Measurements from ENCODE around the gene RIPOR3.
"Not testable (repeated sequence)": the region's sequence is repeated elsewhere in the genome, so short reads cannot be mapped to it uniquely, and the experiment has no call there.

The RIPOR3 gene

DNA sequence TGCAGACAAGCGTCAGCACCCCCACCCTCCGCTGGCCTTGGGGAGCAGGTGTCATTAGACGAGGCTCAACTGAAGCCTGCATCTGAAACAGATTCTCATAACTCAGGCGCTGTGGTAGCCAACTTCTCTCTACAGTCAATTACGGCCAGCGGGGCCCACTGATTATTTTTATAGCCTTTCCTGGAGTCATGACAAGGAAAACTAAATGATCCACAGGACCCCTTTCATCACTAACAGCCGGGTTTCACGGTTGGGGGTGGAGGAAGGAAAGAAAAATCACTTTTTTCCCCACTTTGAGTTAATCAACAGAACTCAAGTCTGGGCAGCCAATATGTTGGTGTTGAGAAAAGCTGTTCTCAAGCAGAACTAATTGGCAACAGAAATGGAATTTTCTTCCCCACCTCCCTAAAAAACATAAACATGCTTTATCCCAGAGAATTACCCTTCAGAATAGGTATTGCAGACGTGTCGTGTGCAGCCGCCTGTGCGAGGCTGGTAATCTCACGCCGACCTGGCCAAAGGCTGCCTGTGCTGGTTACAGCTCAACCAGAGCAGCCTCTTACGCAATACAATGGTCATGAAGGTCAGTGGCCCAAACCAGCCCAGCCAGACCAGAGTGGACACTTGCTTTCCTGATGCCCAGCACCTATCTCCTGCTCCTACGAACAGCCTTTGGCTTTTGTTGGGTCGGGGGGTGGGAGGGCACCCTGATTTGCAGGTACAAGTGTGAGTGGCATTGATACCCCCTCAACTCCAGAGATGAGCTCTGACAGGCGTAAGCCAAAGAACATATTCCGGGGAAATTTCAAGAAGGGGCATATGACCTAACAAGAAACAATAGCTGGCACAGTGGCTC lies 11.0 kb downstream of the RIPOR3 start:
- no peak for DNase-seq (ENCODE audit: low read depth in 2 of 2)

DNA sequence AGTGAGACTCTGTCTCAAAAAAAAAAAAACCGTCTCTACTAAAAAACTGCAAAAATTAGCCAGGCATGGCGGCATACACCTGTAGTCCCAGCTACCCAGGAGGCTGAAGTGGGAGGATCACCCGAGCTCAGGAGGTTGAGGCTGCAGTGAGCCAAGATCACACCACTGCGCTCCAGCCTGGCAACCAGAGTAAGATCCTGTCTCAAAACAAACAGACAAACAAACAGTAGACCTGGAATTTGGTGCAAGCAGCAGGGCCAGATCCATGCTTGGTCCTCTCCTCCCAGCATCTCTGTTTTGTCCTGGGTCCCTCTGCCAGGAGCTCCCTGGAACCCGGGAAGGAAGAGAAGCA lies 11.6 kb downstream of the RIPOR3 start:
- DNase-seq (ENCODE audit: low read depth in 2 of 2) = no peak

DNA sequence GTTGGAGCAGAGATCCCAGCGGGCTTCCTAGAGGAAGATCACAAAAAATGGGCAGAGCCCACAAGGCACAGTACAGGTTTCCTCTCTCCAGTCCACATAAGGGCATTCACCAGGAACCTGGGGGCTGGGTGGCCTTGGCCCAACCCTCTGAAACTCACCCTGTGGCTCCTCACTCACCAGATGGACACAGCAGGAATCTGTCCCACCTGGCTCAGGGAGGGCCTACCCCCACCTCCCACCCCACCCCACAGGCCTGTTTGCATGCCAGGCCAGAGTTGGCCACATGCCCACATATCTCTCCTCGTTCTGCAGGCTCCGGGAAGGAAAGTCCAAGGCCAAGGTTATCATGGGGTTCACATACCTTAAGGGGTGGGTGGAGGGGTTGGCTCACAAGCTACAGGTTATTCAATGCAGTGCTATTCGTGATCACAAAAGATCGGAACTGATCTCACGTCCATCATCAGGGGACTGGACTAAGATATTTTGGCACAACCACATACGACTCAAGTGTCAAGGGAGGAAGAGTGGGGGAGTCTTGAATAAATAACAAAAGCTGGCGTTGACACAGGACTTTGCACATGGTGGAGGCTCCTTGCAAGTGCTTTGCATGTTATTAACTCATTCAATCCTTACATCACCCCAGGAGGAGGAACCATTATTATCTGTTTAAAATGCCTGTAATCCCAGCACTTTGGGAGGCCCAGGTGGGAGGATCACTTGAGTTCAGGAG lies 13.0 kb downstream of the RIPOR3 start:
- DNase-seq (ENCODE audit: low read depth in 2 of 2) = no peak

DNA sequence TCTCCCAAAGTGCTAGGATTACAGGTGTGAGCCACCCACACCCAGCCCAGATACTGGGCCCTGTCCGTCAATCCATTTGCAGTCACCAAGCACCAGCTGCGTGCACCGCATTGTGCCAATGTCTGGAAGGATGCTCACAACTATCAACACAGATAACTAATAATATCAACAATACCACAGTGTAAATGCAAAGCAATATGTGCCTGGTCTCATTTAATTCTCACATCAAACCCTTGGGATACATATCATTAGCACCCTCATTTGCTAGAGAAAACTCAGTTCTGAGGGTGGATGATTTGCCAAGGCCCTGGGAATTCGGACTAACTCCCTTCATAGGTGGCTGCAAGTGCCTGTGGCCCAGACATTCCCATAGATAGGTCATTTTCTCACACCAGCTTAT lies 14.5 kb downstream of the RIPOR3 start:
- DNase-seq (ENCODE audit: low read depth in 2 of 2) = no peak

DNA sequence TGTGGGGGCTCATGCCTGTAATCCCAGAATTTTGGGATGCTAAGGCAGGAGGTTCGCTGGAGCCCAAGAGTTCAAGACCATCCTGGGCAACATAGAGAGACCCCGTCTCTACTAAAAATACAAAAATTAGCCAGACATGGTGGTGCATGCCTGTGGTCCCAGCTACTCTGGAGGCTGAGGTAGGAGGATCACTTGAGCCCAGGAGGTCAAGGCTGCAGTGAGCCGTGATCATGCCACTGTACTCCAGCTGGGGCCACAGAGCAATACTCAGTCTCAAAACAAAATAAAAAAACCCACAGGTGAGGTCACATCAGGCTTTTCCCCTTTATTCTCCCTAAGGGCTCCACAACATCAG lies 15.0 kb downstream of the RIPOR3 start:
- not testable (repeated sequence) for DNase-seq (ENCODE audit: low read depth in 2 of 2)

DNA sequence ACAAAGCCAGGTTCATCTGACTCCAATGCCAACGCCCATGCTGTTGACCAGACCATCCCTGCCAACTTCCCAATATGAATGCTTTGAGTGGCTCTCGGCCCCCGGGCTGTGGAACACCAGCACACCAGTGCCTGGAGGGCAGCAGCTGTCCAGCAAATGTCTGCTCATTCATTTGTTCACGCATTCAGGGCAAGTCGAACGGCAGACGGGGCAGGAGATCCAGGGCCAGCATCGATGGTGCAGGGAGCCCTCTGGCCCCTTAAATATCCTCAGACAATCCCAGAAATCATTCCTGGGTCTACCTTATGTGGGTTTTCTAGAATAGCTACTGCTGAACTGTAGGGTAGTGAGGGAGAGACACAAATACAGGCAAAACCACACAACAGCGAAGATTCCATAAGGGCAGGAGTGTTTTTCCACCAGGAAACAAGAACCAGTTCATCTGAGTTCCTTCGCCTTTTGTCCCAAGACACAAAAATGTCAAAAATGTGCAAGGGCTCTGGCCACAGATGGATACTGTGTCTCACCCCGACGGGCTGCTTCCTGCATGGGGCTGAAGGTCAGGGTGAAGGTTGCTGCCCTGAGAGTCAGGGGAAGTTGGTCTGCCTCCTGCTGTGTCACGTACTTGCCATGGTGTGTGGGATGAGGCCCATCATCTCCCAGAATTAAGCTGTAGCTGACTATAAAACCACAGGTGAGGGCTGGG lies 15.5 kb downstream of the RIPOR3 start:
- DNase-seq (ENCODE audit: low read depth in 2 of 2) = no peak

DNA sequence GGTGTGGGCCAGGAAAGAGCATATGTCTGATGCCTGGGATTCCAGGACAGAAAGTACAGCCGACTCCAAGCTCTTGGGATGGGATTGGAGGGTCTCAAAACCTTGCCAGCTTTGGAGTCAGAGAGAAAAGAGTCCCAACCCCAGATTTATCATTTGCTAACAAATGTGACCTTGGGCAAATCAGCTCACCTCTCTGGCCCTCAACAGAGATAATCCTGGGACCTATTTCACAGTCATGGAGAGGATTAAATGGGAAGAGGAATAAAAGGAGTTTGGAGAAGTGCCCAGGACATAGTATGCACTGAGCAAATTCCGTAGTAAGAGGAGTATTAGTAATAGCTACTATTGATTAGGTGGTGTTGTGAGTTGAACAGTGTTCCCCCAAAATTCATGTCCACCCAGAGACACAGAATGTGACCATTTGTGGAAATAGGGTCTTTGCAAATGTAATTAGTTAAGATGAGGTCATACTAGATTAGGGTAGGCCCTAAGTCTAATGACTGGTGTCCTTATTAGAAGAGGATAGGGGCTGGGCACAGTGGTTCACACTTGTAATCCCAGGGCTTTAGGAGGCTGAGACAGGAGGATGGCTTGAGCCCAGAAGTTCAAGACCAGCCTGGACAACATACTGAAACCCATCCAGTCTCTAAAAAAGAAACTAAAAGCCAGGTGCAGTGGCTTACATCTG lies 17.1 kb downstream of the RIPOR3 start:
- DNase-seq (ENCODE audit: low read depth in 2 of 2) = no peak

DNA sequence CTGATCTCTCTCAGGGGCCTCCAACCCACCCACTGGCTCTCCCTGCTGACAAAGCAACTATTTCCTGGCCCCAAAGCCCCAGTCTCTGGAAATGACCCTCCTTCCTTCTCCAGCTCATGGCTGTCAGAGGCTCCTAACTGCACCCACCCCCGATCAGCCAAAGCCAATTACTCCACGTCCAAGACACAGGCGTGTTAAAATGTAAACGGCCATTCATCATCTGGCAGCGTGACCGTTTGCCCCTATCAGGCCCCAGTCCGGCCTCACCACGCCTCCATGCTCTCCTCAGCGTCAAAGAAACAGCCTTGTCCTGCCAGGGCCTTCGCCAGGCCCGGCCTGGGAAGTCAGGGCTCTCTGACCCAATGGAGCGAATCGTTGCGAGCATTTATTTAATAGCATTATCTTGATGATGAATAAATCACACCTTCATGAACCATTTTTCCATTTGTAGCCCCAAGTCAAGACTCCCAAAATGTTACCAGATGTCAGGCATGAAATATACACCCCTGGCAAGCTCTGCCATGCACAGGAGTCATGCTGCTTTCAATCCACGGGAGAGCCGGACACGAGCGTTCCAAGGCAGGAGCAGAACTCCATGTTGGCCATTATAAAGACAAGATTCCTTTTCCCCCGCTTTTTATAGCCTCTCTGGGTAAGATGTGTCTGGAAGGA lies 17.7 kb downstream of the RIPOR3 start:
- DNase-seq (ENCODE audit: low read depth in 2 of 2) = no peak

DNA sequence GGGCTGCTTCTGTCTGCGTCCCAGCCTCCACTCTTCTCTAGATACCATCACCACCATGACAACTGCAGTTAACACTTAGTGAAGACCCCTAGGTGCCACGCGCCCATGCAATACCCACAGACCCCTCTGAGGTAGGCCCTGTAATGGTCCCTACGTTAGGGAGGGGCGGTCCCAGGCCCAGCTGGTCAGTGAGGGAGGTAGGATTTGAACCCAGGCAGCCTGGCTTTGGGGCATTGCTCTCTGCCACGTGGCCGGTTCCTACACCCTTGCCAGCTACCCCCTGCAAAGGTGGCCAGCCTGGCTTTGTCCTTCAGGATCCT lies 18.2 kb downstream of the RIPOR3 start:
- no peak for DNase-seq (ENCODE audit: low read depth in 2 of 2)

DNA sequence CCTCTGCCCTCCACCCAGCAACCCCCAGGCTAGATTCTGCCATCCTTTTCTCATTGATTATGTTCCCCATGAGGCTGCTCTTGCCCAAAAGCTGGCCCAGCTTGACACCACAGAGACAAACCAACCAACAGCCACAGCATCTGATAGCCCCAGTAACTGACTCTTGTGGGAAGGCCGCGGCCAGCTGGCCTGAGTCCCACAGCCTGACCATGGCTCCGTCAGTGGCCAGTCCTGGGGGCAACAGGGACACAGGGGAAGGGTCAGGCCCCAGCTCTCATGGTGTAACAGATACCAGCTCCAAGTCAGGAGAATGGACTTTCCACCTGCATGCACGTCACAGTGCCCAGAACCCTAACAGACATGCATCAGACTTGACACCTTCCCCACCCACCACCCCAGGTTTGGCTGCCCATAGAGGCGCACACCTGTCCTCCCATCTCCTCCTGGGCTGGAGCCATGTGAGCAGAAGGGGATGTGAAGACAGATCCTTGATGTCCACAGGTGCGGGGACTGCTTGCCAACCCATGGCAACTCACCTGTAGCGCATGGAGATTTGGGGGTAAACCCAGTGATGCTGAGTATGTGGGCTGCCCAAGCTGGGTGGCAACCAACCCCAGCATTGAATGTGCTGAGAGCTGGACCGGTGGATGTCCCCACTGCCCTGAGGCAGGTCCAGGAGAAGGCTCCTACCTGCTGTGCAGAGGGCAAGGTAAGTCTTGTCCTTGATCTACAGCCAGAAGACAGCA lies 18.8 kb downstream of the RIPOR3 start:
- DNase-seq (ENCODE audit: low read depth in 2 of 2) = no peak

DNA sequence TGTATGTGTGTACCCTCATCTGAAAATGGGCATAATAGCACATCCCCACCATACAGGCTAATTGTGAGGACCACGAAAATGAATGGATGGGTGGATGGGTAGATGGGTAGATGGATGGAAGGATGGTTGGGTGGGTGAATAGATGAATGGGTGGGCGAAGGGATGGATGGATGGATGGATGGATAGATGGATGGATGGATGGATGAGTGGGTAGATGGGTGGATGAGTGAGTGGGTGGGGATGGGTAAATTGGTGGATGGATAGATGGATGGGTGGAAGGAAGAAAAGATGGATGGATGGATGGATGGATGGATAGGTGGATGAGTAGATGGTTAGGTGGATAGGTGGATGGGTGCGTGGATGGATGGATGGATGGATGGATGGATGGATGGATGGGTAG lies 19.7 kb downstream of the RIPOR3 start:
- no peak for DNase-seq (ENCODE audit: low read depth in 2 of 2)

DNA sequence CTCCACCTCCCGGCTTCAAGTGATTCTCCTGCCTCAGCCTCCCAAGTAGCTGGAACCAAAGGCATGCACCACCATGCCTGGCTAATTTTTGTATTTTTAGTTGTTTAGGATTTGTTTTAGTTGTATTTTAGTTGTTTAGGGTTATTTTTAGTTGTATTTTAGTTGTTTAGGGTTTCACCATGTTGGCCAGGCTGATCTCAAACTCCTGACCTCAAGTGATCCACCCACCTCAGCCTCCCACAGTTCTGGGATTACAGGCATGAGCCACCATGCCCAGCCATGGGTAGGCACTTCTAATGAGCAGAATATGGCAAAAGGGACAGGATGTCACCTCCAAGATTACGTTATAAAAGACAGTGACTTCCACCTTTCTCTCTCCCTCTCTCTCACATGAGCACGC lies 20.3 kb downstream of the RIPOR3 start:
- not testable (repeated sequence) for DNase-seq (ENCODE audit: low read depth in 2 of 2)

DNA sequence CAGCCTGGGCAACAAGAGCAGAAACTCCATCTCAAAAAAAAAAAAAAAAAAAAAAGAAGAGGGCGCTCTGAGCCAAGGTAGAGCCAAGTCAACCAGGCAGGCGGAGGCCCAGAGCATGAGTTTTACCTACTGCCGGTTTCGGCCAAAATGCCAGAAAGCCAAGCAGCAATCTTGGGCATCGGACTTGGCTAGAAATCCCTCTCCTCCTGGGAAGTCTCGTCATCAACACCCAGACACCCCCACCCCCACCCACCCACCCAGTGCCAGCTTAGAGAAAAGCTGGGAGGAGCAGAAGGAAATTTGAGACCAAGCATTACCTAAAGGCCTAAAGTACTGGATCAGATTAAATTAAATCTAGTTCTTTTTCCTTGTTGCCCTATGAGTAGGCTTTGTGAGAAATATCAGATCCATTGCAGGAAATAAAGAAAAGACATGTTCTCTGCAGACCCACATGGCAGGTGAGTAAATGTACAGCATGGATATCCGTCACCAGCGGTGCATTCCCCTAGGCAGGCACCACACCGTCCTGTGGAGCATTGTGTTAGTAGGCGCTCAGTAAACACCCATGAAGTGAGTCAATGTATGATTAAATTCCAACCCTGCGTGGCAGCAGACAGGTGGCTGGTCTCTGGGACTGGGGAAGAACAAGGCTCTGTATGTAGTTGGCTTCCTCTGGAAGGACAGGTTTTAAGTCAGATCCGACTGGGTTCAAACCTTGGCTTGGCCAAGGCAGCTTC lies 21.0 kb downstream of the RIPOR3 start:
- DNase-seq (ENCODE audit: low read depth in 2 of 2) = no peak

DNA sequence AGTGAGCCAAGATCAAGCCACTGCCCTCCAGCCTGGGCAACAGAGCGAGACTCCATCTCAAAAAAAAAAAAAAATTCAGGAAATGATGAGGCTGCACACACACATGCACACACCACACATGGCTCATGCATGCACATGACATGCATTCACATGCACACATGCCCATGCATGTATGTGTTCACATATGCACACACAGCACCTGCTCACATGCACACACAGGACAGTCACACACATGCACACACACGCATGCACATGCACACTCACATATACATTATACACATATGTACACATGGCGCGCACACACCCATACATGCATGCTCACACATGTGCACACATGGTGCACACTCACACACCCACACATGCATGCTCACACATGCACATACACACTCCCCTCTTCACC lies 22.5 kb downstream of the RIPOR3 start:
- no peak for DNase-seq (ENCODE audit: low read depth in 2 of 2)

DNA sequence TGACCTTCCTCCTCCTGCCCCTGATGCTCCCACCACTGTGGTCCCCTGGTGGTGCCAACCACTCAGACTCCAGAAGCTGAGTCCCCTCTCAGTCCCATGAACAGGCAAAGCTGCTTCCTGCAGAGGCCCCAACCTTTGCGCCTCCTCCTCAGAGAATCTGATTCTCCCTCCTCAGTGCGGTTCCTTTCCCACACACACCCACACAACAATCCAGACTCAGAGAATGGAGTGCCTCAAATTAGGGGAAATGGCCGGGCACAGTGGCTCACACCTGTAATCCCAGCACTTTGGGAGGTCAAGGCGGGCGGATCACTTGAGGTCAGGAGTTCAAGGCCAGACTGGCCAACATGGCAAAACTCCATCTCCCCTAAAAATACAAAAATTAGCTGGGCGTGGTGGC lies 23.0 kb downstream of the RIPOR3 start:
- DNase-seq (ENCODE audit: low read depth in 2 of 2) = no peak

DNA sequence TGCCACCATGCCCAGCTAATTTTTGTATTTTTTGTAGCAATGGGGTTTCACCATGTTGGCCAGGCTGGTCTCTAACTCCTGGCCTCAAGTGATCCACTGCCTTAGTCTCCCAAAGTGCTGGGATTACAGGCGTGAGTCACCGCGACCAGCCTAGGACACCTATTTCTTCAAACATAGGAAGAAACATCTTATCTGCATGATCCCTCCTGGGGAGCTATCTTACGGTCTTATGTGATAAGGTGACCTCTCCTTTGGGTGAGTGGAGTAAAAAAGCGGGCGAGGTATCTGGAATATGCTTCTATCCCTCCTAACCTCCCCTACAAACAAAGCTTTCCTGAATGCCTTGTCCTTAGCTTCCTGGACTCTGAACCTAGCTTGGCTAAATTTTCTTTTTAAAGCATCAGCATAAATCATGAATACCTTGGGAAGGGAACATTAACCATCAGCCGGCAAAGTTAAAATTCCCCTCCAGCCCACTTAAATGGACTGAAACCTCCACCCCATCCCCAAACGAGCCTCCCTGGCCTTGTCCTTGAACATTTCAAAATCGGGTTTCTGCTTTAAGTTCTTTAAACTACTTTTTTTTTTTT lies 24.5 kb downstream of the RIPOR3 start:
- DNase-seq (ENCODE audit: low read depth in 2 of 2) = no peak

DNA sequence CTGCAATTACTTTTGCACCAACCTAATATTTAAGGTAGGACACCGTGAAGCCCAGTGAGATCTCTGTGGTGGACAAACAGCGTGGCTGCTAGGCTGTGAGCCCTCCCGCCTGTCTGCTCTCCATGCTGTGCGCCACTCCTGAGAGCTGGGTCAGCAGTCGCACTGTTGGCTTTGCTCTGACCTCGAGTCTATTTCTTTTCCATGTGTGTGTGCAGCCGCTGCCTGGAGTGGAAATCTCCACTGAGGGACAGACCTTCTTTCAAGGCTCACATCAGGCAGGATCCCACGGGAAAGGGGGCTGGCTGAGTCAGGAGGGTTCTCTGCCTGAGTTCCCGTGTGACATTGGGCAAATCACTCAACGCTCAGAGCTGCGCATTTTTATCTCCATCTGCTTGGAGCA lies 27.1 kb downstream of the RIPOR3 start:
- DNase-seq (ENCODE audit: low read depth in 2 of 2) = no peak

DNA sequence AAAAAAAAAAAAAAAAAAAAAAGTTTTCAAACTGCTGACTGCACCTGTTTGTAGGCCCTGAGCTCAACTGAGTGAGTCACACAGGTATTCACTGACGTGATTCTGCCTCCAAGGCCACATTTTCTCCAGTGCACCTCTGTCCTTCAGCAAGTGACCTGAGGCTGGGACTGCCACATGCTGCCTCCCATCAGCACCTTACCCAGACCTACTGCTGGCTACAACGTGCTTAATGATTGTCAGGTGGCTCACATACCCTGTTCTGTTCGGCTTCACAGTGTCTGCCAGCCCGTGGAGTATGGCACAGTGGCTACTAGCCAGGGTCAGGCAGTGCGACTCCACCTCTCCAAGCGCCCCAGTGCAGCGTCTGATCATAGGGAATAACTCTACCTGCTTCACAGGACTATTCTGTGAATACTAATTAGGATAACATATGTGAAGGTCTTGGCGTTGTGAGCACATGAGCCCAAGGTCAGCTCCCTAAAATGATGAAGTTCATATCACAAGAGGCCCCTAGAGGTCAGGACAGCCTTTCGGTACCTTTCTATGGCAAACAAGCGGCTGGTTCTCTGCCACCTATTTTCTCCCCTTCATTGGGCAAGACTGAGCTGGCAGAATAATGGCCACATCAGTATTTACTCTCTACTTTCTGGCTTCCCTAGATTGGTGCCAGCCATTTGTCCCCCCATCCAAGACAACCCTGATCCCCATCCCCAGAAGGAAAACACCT lies 28.1 kb downstream of the RIPOR3 start:
- no peak for DNase-seq (ENCODE audit: low read depth in 2 of 2)

DNA sequence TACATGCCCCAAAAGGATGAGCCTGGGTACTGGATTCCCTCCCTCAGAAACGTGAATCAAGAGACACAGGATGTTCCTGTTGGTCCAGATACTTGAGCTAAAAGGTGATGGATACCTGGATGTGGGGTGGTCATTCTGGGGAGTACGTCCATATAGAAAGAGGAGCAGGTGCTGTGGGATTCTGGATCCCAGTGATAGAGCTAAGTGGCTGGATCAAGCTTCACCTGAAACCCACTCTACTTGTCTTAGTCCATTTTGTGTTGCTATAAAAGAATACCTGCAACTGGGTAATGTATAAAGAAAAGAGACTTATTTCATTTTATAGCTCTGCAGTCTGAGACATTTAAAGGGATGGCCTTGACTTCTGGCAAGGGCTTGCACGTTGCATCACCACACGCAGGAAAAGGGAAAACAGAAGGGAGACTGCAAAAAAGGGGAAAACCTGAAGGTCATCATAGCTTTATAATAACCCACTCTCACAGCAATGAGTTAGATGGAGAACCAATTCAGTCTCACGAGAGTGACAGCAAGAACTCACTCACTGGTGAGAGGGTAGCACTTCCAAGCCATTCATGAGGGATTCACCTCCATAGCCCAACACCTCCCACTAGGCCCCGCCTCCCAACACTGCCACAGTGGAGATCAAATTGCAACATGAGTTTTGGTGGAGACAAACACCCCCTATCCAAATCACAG lies 31.2 kb downstream of the RIPOR3 start:
- DNase-seq (ENCODE audit: low read depth in 2 of 2) = no peak
